Lung (tissue), 12 donors: Measurements from ENCODE around the gene SMC3. TPM values are rescaled to one million over a fixed set of nuclear protein-coding genes. Genes with fewer than 3 reads are reported as not detected.
A peak's percentile ranks its signal among the peaks of the same experiment; 100 is the strongest.

Experiments used
- ATAC-seq: fragments of 200-7000 bp; cut with Tn5 transposase; one replicate; pipeline ENCODE4 v1.9.1; 2020; ENCODE audit warnings: moderate number of reproducible peaks; ENCODE audit not compliant: insufficient read depth, low FRiP score
- DNase-seq, 3 donors: peaks; one replicate each; pipeline ENCODE4 v3.0.0-alpha.2; 2013 to 2017
- H3K27ac ChIP-seq, 2 donors: one replicate each; pipeline ENCODE4 v1.5.1; 2013; ENCODE audit warnings: mild to moderate bottlenecking in 2 of 2, moderate library complexity in 2 of 2, control low read depth in 1 of 2, inconsistent platforms in 1 of 2, low read depth in 1 of 2, low read length in 1 of 2
- H3K27me3 ChIP-seq, 3 donors: one replicate each; pipeline ENCODE4 v1.5.1; 2013; ENCODE audit warnings: low read length in 2 of 3; ENCODE audit not compliant: control insufficient read depth in 3 of 3, insufficient read depth in 3 of 3
- H3K36me3 ChIP-seq, 4 donors: one replicate each; pipeline ENCODE4 v1.5.1; 2013; ENCODE audit warnings: low read length in 4 of 4, mild to moderate bottlenecking in 1 of 4, moderate library complexity in 1 of 4; ENCODE audit not compliant: control insufficient read depth in 4 of 4, insufficient read depth in 4 of 4
- H3K4me1 ChIP-seq, 5 donors: one replicate each; pipeline ENCODE4 v1.5.1; 2013; ENCODE audit warnings: low read length in 5 of 5, mild to moderate bottlenecking in 2 of 5, moderate library complexity in 1 of 5; ENCODE audit not compliant: control insufficient read depth in 5 of 5, insufficient read depth in 5 of 5
- H3K4me3 ChIP-seq: one replicate; pipeline ENCODE4 v1.5.1; 2013; ENCODE audit warnings: mild to moderate bottlenecking, control low read depth, moderate library complexity
- H3K9ac ChIP-seq, 2 donors: one replicate each; pipeline ENCODE4 v1.5.1; 2013; ENCODE audit warnings: low read length in 2 of 2, control low read depth in 1 of 2; ENCODE audit not compliant: insufficient read depth in 1 of 2
- H3K9me3 ChIP-seq, 4 donors: one replicate each; pipeline ENCODE4 v1.5.1; 2013; ENCODE audit warnings: low read length in 3 of 4, mild to moderate bottlenecking in 1 of 4, moderate library complexity in 1 of 4; ENCODE audit not compliant: control insufficient read depth in 4 of 4, insufficient read depth in 3 of 4
- WGBS, 2 donors: extraction: QIAGEN DNeasy Blood & Tissue Kit; methylation state at CpG; one replicate each; pipeline ENCODE4 v1.1.7; 2013; 5-methylcytosine and 5-hydroxymethylcytosine counted together
- polyA plus RNA-seq, 2 donors: library from polyadenylated mRNA; stranded (reverse); fragments of 200-250 nt; gene quantifications; one replicate each; pipeline ENCODE4 v1.2.1, GENCODE V29; 2013
- total RNA-seq, 2 donors: library from RNA; depleted of rRNA in 1 of 2; stranded (reverse); fragments of >200 nt in 1 of 2; gene quantifications; one replicate each; pipeline ENCODE4 v1.2.1, GENCODE V29; 2014 to 2021
- TF ChIP-seq, protein P1 (sequence below): IDR thresholded peaks from 2 replicates; pipeline ENCODE4 v1.5.1; 2012; ENCODE audit warnings: mild to moderate bottlenecking; ENCODE audit errors: control extremely low read depth, extremely low read depth
- donor health status: control.
- donor health status: control.
- donor health status: Bipolar disorder and iron deficiency.
- donor health status: healthy.
- donor health status: DM: yes; HTN: yes; CAD: no.

The SMC3 gene
- total and polyA plus RNA-seq, 4 donors = 11.9 to 41.3 (median 20.2) TPM

DNA sequence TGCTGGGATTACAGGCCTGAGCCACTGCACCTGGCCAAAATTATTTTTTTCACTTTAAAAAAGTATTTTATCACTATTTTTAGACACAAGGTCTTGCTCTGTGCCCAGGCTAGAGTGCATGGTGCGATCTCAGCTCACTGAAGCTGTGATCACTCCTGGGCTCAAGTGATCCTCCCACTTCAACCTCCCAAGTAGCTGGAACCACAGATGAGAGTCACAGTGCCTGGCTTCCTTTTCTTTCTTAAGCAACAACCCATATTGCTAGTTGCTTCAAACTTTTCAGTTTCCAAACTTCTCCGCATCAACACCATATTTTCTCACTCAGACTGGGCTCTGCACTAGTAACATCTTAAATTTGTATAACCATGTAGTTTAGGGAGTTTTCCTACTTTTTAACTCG is 9.5 kb upstream of the SMC3 start:
- 71 to 81% methylated on average over 3 of the region's 3 CpGs for WGBS, 2 donors
- H3K27ac ChIP-seq = no peak overlapping the region
- no peaks in the 10 kb centered on the region for H3K9me3 ChIP-seq
- no peak for ATAC-seq
- no peaks in the 10 kb centered on the region for H3K4me1 ChIP-seq
- TF ChIP-seq, protein P1, sequence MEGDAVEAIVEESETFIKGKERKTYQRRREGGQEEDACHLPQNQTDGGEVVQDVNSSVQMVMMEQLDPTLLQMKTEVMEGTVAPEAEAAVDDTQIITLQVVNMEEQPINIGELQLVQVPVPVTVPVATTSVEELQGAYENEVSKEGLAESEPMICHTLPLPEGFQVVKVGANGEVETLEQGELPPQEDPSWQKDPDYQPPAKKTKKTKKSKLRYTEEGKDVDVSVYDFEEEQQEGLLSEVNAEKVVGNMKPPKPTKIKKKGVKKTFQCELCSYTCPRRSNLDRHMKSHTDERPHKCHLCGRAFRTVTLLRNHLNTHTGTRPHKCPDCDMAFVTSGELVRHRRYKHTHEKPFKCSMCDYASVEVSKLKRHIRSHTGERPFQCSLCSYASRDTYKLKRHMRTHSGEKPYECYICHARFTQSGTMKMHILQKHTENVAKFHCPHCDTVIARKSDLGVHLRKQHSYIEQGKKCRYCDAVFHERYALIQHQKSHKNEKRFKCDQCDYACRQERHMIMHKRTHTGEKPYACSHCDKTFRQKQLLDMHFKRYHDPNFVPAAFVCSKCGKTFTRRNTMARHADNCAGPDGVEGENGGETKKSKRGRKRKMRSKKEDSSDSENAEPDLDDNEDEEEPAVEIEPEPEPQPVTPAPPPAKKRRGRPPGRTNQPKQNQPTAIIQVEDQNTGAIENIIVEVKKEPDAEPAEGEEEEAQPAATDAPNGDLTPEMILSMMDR = no peak
- H3K9ac ChIP-seq = no peak overlapping the region
- H3K36me3 ChIP-seq = no peaks in the 10 kb centered on the region
- no peak overlapping the region for H3K4me3 ChIP-seq
- no peaks in the 10 kb centered on the region for H3K27me3 ChIP-seq
- no peak for DNase-seq

DNA sequence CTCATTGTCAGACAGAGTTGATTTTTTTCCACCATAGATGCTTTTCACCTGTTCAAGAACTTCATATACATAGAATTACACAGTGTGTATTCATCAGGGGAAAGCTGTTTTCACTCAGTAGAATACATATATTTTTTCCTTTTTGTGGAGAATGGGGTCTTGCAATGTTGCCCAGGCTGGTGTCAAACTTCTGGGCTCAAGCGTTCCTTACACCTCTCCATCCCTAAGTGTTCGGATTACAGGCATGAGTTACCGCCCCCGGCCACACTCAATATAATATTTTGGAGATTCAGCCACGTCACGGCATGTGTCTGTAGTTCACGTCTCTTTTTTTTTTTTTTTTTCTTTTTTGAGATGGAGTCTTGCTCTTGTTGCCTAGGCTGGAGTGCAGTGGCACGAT is 7.5 kb upstream of the SMC3 start:
- H3K9me3 ChIP-seq = no peaks in the 10 kb centered on the region
- ATAC-seq (no peak), DNase-seq (no peak)
- no peak overlapping the region for H3K4me3 ChIP-seq
- no peak overlapping the region for H3K9ac ChIP-seq
- no peaks in the 10 kb centered on the region for H3K4me1 ChIP-seq
- TF ChIP-seq, protein P1 = no peak
- peaks cover 0 to 6% (median 0%) of the 10 kb centered on the region in 3 donors for H3K27me3 ChIP-seq
- WGBS, 2 donors = 94 to 95% methylated on average over 8 of the region's 8 CpGs
- no peaks in the 10 kb centered on the region for H3K36me3 ChIP-seq
- no peak overlapping the region for H3K27ac ChIP-seq

DNA sequence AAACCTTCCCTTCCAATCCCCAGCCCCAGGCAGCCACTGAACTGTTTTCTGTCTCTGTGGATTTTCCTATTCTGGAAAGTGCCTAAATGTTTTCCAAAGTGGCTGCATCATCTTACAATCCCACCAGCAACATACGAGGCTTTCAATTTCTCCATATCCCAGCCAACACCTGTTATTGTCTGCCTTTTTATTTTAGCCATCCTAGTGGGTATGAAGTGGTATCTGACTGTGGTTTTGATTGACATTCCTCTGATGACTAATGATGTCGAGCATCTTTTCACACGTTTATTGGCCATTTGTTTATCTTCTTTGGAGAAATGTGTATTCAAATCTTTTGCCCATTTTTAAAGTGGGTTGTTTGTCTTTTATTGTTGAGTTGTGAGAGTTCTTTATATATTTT is 6.2 kb upstream of the SMC3 start:
- no peaks in the 10 kb centered on the region for H3K9me3 ChIP-seq
- ATAC-seq = no peak
- TF ChIP-seq, protein P1 = no peak
- H3K27me3 ChIP-seq = peaks cover 0 to 6% (median 0%) of the 10 kb centered on the region in 3 donors
- no peaks in the 10 kb centered on the region for H3K4me1 ChIP-seq
- no peaks in the 10 kb centered on the region for H3K36me3 ChIP-seq
- WGBS, 2 donors = 83 to 91% methylated on average over 3 of the region's 3 CpGs
- H3K9ac ChIP-seq = no peak overlapping the region
- no peak for DNase-seq
- H3K27ac ChIP-seq = no peak overlapping the region
- no peak overlapping the region for H3K4me3 ChIP-seq

DNA sequence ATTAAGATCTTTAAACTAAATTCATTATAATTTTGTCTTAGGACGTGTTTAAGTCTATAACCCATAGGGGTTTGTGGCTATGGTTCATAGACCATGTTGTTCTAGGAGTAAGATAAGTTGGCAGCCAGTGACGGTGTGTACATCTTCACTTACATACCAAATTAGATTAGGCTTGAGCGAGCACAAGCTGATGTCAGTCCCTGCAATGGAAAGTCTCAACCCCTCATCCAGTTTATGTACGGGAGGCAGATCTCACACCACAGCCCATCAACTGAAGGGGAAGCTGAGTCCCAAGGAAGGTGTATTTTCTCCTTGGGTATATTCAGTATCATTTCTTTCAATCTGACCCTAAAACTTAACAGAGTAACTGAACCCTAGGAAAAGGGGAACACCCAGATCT is 5.1 kb upstream of the SMC3 start:
- WGBS, 2 donors = 79 to 82% methylated on average over 4 of the region's 4 CpGs
- ATAC-seq = no peak

More for the DNA sequence above, 5.1 kb upstream of the SMC3 start:
- H3K9me3 ChIP-seq = no peaks in the 10 kb centered on the region
- H3K4me3 ChIP-seq = no peak overlapping the region
- TF ChIP-seq, protein P1 = no peak
- peaks cover 0 to 6% (median 0%) of the 10 kb centered on the region in 5 donors for H3K4me1 ChIP-seq
- H3K27ac ChIP-seq = no peak overlapping the region
- no peaks in the 10 kb centered on the region for H3K36me3 ChIP-seq
- peak in 2 of 3 donors; percentile 24 to 27 for DNase-seq
- H3K9ac ChIP-seq = no peak overlapping the region
- H3K27me3 ChIP-seq = peaks cover 0 to 6% (median 0%) of the 10 kb centered on the region in 3 donors
